Mesodermal cell (in vitro differentiated cells): Measurements from ENCODE around the gene CPLX1.
"Not testable (repeated sequence)": the region's sequence is repeated elsewhere in the genome, so short reads cannot be mapped to it uniquely, and the experiment has no call there.

Experiments
- H3K27ac ChIP-seq: 2 replicates; pipeline ENCODE4 v1.7.0; 2013; ENCODE audit warnings: mild to moderate bottlenecking, low read depth, low read length, moderate library complexity; ENCODE audit not compliant: severe bottlenecking
- H3K36me3 ChIP-seq: 2 replicates; pipeline ENCODE4 v1.7.1; 2013; ENCODE audit warnings: mild to moderate bottlenecking, low read length, moderate library complexity; ENCODE audit not compliant: control insufficient read depth, insufficient read depth
- H3K4me1 ChIP-seq: one replicate; pipeline ENCODE4 v1.7.1; 2013; ENCODE audit warnings: mild to moderate bottlenecking, low read length; ENCODE audit not compliant: insufficient read depth, control insufficient read depth, poor library complexity, severe bottlenecking
- H3K4me3 ChIP-seq: 2 replicates; pipeline ENCODE4 v1.7.0; 2013; ENCODE audit warnings: low read length, control low read depth, mild to moderate bottlenecking; ENCODE audit not compliant: insufficient read depth, poor library complexity, severe bottlenecking; ENCODE audit errors: extremely low read depth
- H3K9me3 ChIP-seq: 2 replicates; pipeline ENCODE4 v1.7.1; 2013; ENCODE audit warnings: mild to moderate bottlenecking, low read length, moderate library complexity; ENCODE audit not compliant: control insufficient read depth
- WGBS, 2 experiments: methylation state at CpG; one replicate each; pipeline ENCODE4 v1.1.5; 2013; ENCODE audit warnings: missing lambda C conversion rate in 2 of 2; ENCODE audit not compliant: insufficient coverage in 2 of 2; 5-methylcytosine and 5-hydroxymethylcytosine counted together

Gene CPLX1

GRCh38 chr4:815464-816146, 10.3 kb downstream of the CPLX1 start:
- Histone ChIP-seq H3K36me3 (no peaks in the 10 kb centered on the region), H3K9me3 (no peaks in the 10 kb centered on the region), H3K4me3 (no peak overlapping the region), H3K27ac (no peak overlapping the region), H3K4me1 (no peaks in the 10 kb centered on the region)
- 43 to 52% methylated on average over 7 to 9 of the region's 11 CpGs for WGBS, 2 experiments

GRCh38 chr4:814312-814850, 11.5 kb downstream of the CPLX1 start:
- 70 to 74% methylated on average over 13 to 14 of the region's 14 CpGs for WGBS, 2 experiments
- H3K36me3 ChIP-seq = no peaks in the 10 kb centered on the region
- H3K4me1 ChIP-seq = no peaks in the 10 kb centered on the region
- no peak overlapping the region for H3K4me3 ChIP-seq
- H3K27ac ChIP-seq = no peak overlapping the region
- H3K9me3 ChIP-seq = no peaks in the 10 kb centered on the region

GRCh38 chr4:813900-814299, 12.0 kb downstream of the CPLX1 start:
- Histone ChIP-seq H3K9me3 (no peaks in the 10 kb centered on the region), H3K27ac (no peak overlapping the region), H3K36me3 (no peaks in the 10 kb centered on the region), H3K4me1 (no peaks in the 10 kb centered on the region), H3K4me3 (no peak overlapping the region)
- 53 to 62% methylated on average over 9 to 10 of the region's 10 CpGs for WGBS, 2 experiments

GRCh38 chr4:808860-809570, 16.9 kb downstream of the CPLX1 start:
- H3K36me3 ChIP-seq = no peaks in the 10 kb centered on the region
- 93% methylated on average over 29 of the region's 30 CpGs for WGBS, 2 experiments
- H3K9me3 ChIP-seq = no peaks in the 10 kb centered on the region
- H3K4me1 ChIP-seq = no peaks in the 10 kb centered on the region
- H3K4me3 ChIP-seq = no peak overlapping the region
- no peak overlapping the region for H3K27ac ChIP-seq

GRCh38 chr4:807792-808191, 18.1 kb downstream of the CPLX1 start:
- Histone ChIP-seq H3K4me3 (no peak overlapping the region), H3K36me3 (no peaks in the 10 kb centered on the region), H3K4me1 (no peaks in the 10 kb centered on the region), H3K9me3 (no peaks in the 10 kb centered on the region), H3K27ac (no peak overlapping the region)
- 92 to 96% methylated on average over 3 of the region's 5 CpGs for WGBS, 2 experiments

- not testable (repeated sequence) for H3K36me3 ChIP-seq, H3K27ac ChIP-seq, H3K4me1 ChIP-seq, H3K4me3 ChIP-seq, H3K9me3 ChIP-seq
- WGBS, 2 experiments = 100% methylated on average over 2 of the region's 4 CpGs; no CpG with 5 or more reads in 1 of the 2 experiments
Measured at GRCh38 chr4:806979-807378, 18.9 kb downstream of the CPLX1 start.

GRCh38 chr4:804804-805203, 21.1 kb downstream of the CPLX1 start:
- Histone ChIP-seq H3K4me1 (no peaks in the 10 kb centered on the region), H3K9me3 (no peaks in the 10 kb centered on the region), H3K4me3 (no peak overlapping the region), H3K36me3 (no peaks in the 10 kb centered on the region), H3K27ac (no peak overlapping the region)
- WGBS, 2 experiments = 94 to 95% methylated on average over 40 to 41 of the region's 44 CpGs

- Histone ChIP-seq H3K4me1 (peaks cover 4% of the 10 kb centered on the region), H3K9me3 (no peaks in the 10 kb centered on the region), H3K36me3 (no peaks in the 10 kb centered on the region), H3K27ac (no peak overlapping the region), H3K4me3 (no peak overlapping the region)
- 89 to 95% methylated on average over 10 to 13 of the region's 13 CpGs for WGBS, 2 experiments
Measured at GRCh38 chr4:803884-804283, 22.0 kb downstream of the CPLX1 start.

GRCh38 chr4:801436-802124, 24.3 kb downstream of the CPLX1 start:
- WGBS, 2 experiments = 87% methylated on average over 10 to 11 of the region's 13 CpGs
- Histone ChIP-seq H3K27ac (no peak overlapping the region), H3K9me3 (no peaks in the 10 kb centered on the region), H3K4me3 (no peak overlapping the region), H3K36me3 (no peaks in the 10 kb centered on the region), H3K4me1 (peaks cover 4% of the 10 kb centered on the region)

GRCh38 chr4:797066-797465, 28.9 kb downstream of the CPLX1 start:
- Histone ChIP-seq H3K36me3 (no peaks in the 10 kb centered on the region), H3K4me3 (no peak overlapping the region), H3K27ac (no peak overlapping the region), H3K9me3 (no peaks in the 10 kb centered on the region), H3K4me1 (peaks cover 11% of the 10 kb centered on the region)
- 86 to 87% methylated on average over 4 of the region's 4 CpGs for WGBS, 2 experiments
